22Rv1 (cell line): ENCODE data around the gene USP32.

Experiments
- ZFX ChIP-seq: fragments of 450-650 bp; IDR thresholded peaks from 2 replicates; pipeline ENCODE4 v1.6.1; 2017; ENCODE audit warnings: antibody characterized with exemption, borderline replicate concordance
- TF ChIP-seq, protein P1 (sequence below): fragments of 450-650 bp; IDR thresholded peaks from 2 replicates; pipeline ENCODE4 v1.5.1; 2017; ENCODE audit warnings: mild to moderate bottlenecking

DNA sequence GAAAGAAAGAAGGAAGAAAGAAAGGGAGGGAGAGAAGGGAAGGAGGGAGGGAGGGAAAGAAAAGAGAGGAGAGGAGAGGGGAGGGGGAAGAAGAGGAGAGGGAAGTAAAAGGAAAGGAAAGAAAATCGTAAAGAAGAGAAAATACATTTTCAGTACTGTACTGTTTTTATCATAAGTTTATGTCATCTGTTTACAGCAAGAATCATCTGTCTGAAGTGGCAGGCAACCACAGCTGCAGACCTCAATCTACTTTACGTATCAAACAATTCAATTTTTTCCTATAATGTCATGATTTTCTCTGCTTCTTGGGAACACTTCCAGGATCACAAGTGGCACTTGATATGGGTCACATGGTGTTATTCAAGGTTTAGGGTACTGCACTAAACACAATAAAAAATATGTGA is 58.3 kb downstream of the USP32 start:
- TF ChIP-seq, protein P1, sequence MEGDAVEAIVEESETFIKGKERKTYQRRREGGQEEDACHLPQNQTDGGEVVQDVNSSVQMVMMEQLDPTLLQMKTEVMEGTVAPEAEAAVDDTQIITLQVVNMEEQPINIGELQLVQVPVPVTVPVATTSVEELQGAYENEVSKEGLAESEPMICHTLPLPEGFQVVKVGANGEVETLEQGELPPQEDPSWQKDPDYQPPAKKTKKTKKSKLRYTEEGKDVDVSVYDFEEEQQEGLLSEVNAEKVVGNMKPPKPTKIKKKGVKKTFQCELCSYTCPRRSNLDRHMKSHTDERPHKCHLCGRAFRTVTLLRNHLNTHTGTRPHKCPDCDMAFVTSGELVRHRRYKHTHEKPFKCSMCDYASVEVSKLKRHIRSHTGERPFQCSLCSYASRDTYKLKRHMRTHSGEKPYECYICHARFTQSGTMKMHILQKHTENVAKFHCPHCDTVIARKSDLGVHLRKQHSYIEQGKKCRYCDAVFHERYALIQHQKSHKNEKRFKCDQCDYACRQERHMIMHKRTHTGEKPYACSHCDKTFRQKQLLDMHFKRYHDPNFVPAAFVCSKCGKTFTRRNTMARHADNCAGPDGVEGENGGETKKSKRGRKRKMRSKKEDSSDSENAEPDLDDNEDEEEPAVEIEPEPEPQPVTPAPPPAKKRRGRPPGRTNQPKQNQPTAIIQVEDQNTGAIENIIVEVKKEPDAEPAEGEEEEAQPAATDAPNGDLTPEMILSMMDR, result no peak
- no peak for TF ChIP-seq ZFX
